Mononuclear cell (primary cell): ENCODE results near the gene ACACA. TPM values are rescaled to one million over a fixed set of nuclear protein-coding genes. Genes with fewer than 3 reads are reported as not detected.

ENCODE experiments used
- H3K27me3 ChIP-seq: 2 replicates; pipeline ENCODE4 v1.6.0; 2011; ENCODE audit warnings: low read length, control low read depth; ENCODE audit not compliant: insufficient read depth
- H3K4me1 ChIP-seq: 2 replicates; pipeline ENCODE4 v1.5.1; 2011; ENCODE audit warnings: mild to moderate bottlenecking, low read length, control low read depth; ENCODE audit not compliant: insufficient read depth
- H3K4me3 ChIP-seq: 2 replicates; pipeline ENCODE4 v1.5.1; 2011; ENCODE audit warnings: mild to moderate bottlenecking, low read length, moderate library complexity
- H3K9me3 ChIP-seq: 2 replicates; pipeline ENCODE4 v1.5.1; 2011; ENCODE audit warnings: low read depth, mild to moderate bottlenecking, control low read depth, low read length
- total RNA-seq: library from RNA; depleted of rRNA; stranded (reverse); fragments of >200 nt; gene quantifications from one replicate; pipeline ENCODE4 v1.2.3, GENCODE V29; 2012

The ACACA gene
- total RNA-seq, 1 donor = 21.9 TPM

GRCh38 chr17:37265446-37266173 is 141.0 kb downstream of the ACACA start:
- no peaks in the 10 kb centered on the region for H3K9me3 ChIP-seq
- no peak overlapping the region for H3K4me3 ChIP-seq
- H3K27me3 ChIP-seq = no peaks in the 10 kb centered on the region
- no peaks in the 10 kb centered on the region for H3K4me1 ChIP-seq

- no peaks in the 10 kb centered on the region for H3K27me3 ChIP-seq
- H3K4me1 ChIP-seq = no peaks in the 10 kb centered on the region
- no peaks in the 10 kb centered on the region for H3K9me3 ChIP-seq
- H3K4me3 ChIP-seq = no peak overlapping the region
Measured at GRCh38 chr17:37261286-37261685, 145.3 kb downstream of the ACACA start.

DNA sequence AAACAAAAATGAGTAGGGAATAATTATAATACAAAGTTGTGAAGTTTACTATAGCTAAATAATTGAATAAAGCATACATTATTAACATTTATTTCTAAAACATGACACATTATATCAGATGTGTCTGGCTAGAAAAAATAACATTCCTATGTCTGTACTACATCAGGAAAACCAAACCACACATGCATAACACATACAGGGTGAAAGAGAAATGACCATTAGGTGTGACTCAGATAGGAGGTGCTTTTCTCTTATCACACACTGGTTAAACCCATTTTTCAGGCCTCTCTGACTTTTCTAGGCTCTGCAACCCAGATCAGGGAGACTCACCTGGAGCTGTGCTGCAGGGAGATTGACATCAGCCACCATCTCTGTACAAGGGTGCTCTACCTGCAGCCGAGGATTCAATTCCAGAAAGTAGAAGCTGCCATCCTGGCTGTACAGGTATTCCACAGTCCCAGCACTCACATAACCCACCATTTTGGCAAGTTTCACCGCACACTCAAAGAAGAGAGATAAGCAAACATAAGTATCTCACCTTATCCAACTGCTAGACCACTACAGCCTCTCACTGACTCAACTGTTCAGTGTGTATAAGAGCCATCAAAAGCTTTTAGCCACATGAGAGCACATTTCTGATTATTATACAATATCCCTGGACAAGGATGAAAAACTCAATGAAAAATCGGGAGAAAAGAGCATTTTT is 147.5 kb downstream of the ACACA start:
- Histone ChIP-seq H3K9me3 (no peaks in the 10 kb centered on the region), H3K4me3 (no peak overlapping the region), H3K27me3 (no peaks in the 10 kb centered on the region), H3K4me1 (no peaks in the 10 kb centered on the region)

DNA sequence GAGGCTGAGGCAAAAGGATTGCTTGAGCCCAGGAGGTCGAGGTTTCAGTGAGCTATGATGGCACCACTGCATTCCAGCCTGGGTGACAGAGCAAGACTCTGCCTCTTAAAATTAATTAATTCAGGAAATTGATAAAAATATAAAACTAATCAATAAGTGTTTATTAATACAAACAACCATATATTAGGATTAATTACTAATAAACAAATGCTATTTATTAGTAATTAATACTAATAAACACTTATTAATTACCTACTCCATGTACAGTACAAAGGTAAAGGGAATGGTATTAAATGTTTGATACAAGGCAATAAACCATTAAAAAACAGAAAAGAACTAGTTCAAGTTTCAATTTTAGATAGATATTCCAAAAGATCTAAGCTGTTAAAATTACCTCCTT is 150.0 kb downstream of the ACACA start:
- H3K27me3 ChIP-seq = no peaks in the 10 kb centered on the region
- H3K4me1 ChIP-seq = no peaks in the 10 kb centered on the region
- H3K9me3 ChIP-seq = no peaks in the 10 kb centered on the region
- no peak overlapping the region for H3K4me3 ChIP-seq

DNA sequence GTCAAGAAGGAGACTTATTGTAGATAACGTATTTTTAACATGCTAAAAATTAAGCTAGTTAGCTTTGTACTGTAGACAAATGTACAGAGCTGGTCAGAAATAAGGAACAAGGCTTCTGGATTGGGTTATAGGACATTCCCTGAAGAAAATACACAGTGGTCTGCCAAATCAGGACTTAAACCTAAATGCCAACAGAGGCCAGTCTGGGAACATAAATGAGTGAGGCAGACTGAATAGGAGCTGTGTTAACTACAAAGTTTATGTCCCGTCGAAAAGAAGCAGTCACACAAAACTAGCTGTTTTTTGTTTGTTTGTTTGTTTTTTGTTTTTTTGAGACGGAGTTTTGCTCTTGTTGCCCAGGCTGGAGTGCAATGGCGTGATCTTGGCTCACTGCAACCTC is 151.2 kb downstream of the ACACA start:
- H3K4me1 ChIP-seq = no peaks in the 10 kb centered on the region

DNA sequence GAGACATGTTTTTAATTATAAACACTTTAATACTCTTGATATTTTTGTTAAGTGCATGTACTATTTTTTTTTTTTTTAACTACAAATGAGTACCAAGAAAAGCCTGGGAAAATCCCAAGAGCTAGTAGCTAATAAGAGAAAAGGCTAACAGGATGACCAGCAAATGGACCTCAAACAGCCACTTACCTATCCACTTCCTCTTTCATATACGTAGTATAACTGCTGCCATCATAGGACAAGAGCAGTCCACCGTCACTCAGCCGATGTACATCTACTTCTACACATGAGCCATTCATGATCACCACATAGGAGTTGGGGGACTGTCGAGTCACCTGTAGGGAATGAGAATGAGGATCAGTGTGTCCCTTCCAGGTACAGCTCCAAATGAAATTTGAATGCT is 158.8 kb downstream of the ACACA start:
- no peaks in the 10 kb centered on the region for H3K27me3 ChIP-seq
- no peaks in the 10 kb centered on the region for H3K4me1 ChIP-seq
- no peaks in the 10 kb centered on the region for H3K9me3 ChIP-seq
- no peak overlapping the region for H3K4me3 ChIP-seq

More for the DNA sequence above, 151.2 kb downstream of the ACACA start:
- no peaks in the 10 kb centered on the region for H3K27me3 ChIP-seq
- H3K9me3 ChIP-seq = no peaks in the 10 kb centered on the region
- no peak overlapping the region for H3K4me3 ChIP-seq

GRCh38 chr17:37246085-37246484 is 160.6 kb downstream of the ACACA start:
- no peaks in the 10 kb centered on the region for H3K27me3 ChIP-seq
- no peaks in the 10 kb centered on the region for H3K9me3 ChIP-seq
- no peaks in the 10 kb centered on the region for H3K4me1 ChIP-seq
- H3K4me3 ChIP-seq = no peak overlapping the region

DNA sequence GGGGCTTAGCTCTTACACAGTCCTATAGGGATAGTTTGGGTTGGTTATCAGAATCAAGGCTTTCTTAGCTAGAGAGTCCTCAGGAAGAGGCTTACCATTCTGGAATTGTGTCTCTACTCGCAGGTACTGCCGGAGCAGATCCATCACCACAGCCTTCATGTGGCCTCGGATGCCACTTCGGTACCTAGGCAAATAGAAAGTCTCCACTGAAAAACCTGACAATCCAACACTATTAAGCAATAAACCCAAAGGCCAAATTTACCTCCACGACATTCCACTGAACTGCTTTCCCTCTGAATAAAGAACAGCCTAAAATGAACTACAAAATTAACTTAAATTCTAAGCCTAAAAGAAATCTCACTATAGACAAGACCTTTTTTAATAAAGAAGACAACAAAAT is 166.3 kb downstream of the ACACA start:
- no peaks in the 10 kb centered on the region for H3K27me3 ChIP-seq
- no peak overlapping the region for H3K4me3 ChIP-seq
- H3K9me3 ChIP-seq = no peaks in the 10 kb centered on the region
- no peaks in the 10 kb centered on the region for H3K4me1 ChIP-seq

- Histone ChIP-seq H3K9me3 (no peaks in the 10 kb centered on the region), H3K4me1 (no peaks in the 10 kb centered on the region), H3K27me3 (no peaks in the 10 kb centered on the region), H3K4me3 (no peak overlapping the region)
Measured at GRCh38 chr17:37239690-37240334, 166.8 kb downstream of the ACACA start.

DNA sequence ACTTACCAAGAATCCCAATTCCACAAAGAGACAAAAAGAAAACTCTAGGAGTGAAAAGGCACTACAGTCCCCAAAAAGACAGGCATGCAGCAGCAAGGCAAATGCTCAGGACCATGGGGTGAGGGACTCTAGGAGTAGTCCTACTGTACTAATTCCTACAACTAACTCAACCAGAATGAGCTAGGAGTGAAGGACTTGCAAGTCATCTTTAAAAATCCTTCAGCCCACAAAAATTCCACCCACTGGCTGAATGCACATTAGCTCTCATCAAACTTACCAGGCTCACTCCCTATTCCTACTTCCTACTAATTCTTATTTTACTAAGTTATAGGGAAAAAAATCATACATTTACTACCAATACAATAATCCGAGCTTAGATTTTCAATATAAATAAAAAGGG is 172.5 kb downstream of the ACACA start:
- no peaks in the 10 kb centered on the region for H3K9me3 ChIP-seq
- H3K4me1 ChIP-seq = no peaks in the 10 kb centered on the region
- no peak overlapping the region for H3K4me3 ChIP-seq
- H3K27me3 ChIP-seq = no peaks in the 10 kb centered on the region

- Histone ChIP-seq H3K9me3 (no peaks in the 10 kb centered on the region), H3K4me1 (no peaks in the 10 kb centered on the region)
Measured at GRCh38 chr17:37233036-37233435, 173.6 kb downstream of the ACACA start.

DNA sequence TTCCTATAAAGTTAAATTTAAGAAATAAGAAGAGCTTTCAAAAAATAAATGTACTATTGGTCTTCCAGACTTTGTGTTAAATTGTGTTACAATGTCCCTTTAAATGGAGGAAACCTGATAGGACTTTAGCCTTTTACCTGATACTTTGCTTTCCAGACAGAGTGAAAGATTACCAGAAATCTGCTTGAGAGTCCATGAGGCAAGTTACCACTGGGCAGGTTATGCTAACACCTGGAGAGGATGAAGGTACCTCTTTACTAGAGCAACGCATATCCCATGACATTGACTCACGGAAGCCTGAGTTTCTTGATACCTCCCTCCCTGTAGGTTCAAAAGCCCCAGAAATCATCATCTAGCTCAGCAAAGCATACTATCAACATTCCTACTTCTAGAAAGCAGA is 174.7 kb downstream of the ACACA start:
- Histone ChIP-seq H3K4me3 (no peak overlapping the region), H3K4me1 (no peaks in the 10 kb centered on the region), H3K27me3 (no peaks in the 10 kb centered on the region), H3K9me3 (no peaks in the 10 kb centered on the region)

More at GRCh38 chr17:37233036-37233435, 173.6 kb downstream of the ACACA start:
- Histone ChIP-seq H3K27me3 (no peaks in the 10 kb centered on the region), H3K4me3 (no peak overlapping the region)

- H3K9me3 ChIP-seq = no peaks in the 10 kb centered on the region
- no peaks in the 10 kb centered on the region for H3K27me3 ChIP-seq
- no peaks in the 10 kb centered on the region for H3K4me1 ChIP-seq
- no peak overlapping the region for H3K4me3 ChIP-seq
Measured at GRCh38 chr17:37230633-37231032, 176.0 kb downstream of the ACACA start.

DNA sequence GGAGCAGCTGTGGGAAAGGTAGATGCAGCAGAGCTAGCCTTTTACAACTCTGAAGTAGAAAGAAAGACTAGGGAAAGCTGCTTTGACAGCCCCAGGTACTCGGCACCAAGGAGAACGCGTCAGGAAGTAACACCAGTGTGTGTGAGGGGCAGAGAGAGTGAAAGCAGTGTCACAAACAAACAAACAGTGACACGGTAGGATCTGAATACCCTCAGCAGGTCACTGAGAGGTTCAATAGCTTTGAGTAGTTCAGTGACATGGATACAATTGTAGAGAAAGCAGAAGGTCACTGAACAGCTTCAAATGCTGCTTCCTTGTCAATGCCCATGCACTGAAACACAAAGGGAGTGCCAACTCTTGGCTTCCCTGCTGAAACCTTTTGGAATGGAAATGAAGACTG is 181.2 kb downstream of the ACACA start:
- no peaks in the 10 kb centered on the region for H3K4me1 ChIP-seq
- no peaks in the 10 kb centered on the region for H3K9me3 ChIP-seq
- no peaks in the 10 kb centered on the region for H3K27me3 ChIP-seq
- no peak overlapping the region for H3K4me3 ChIP-seq

DNA sequence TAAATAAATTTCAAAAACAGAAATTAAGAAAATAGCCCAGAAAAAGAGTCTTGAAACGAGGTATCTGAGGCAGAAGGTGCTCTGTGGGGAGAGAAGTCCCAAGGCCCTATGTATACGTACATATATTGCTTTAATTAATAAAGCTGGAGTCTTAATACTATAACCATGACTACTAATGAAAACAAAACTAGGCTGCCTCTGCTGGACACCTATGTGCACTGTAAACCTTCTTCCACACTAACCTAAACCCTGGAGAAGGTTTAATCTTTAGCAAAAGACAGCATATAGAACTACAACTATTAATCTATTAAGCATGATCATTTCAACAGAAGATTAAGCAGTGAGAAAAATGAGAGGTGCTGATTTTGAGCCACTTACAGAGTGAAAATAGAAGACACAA is 184.8 kb downstream of the ACACA start:
- Histone ChIP-seq H3K4me1 (no peaks in the 10 kb centered on the region), H3K4me3 (no peak overlapping the region), H3K27me3 (no peaks in the 10 kb centered on the region)

More for the DNA sequence above, 184.8 kb downstream of the ACACA start:
- no peaks in the 10 kb centered on the region for H3K9me3 ChIP-seq
